LNCaP clone FGC (cell line): ENCODE data around the gene SPOCK3.
"Not testable (repeated sequence)": the region's sequence is repeated elsewhere in the genome, so short reads cannot be mapped to it uniquely, and the experiment has no call there.

Source experiments
- DNase-seq: peaks from one replicate; pipeline ENCODE4 v3.0.0-alpha.2; 2011; ENCODE audit warnings: low read depth
- H3K4me3 ChIP-seq: 2 replicates; pipeline ENCODE4 v1.5.1; 2011; ENCODE audit warnings: mild to moderate bottlenecking, low read depth, low read length, control low read depth
- CTCF ChIP-seq: IDR thresholded peaks from 2 replicates; pipeline ENCODE4 v1.5.1; 2012; ENCODE audit warnings: mild to moderate bottlenecking; ENCODE audit not compliant: control insufficient read depth, insufficient read depth; ENCODE audit errors: extremely low read depth

SPOCK3 gene

GRCh38 chr4:166896254-166896653 is 338.0 kb downstream of the SPOCK3 start:
- no peak for DNase-seq
- no peak overlapping the region for H3K4me3 ChIP-seq
- TF ChIP-seq CTCF: no peak

GRCh38 chr4:166895771-166896170 is 338.5 kb downstream of the SPOCK3 start:
- TF ChIP-seq CTCF: no peak
- no peak for DNase-seq
- H3K4me3 ChIP-seq: no peak overlapping the region

DNA sequence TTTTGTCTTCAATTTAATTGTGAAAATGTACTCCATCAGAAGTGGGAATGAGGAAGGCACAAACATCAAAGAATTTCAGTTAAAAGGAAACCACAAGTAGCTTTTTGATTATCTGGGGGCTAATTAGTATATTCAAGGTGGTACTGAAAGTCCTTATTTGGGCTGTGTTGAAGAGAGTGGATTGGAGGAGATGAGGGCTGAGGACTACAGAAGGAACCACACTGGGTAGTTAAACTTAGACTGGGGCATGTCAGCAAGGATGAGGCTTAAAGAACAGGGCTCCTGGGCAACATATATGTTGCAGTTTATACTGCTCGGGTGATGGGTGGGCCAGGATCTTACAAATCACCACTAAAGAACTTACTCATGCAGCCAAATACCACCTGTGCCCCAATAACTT is 346.8 kb downstream of the SPOCK3 start:
- no peak for TF ChIP-seq CTCF
- DNase-seq: no peak
- H3K4me3 ChIP-seq: no peak overlapping the region

DNA sequence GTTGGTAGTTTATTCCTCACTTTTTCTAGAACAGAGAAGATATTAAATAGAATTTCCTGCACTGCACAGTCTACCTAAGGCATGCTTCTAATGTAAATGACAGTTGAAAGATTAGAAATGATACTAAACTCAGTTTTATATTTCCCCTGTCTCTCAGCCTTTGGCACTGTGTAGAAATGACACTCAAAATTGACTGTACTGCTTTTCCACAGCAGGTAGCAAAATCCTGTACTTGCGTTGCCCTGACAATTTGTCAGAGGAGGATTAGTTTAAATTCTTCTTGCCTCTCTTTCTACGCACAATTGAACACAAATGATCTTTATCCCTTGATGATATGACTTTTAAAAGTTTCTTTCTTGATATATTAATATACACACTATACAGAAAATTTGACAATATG is 347.6 kb downstream of the SPOCK3 start:
- TF ChIP-seq CTCF: no peak
- no peak for DNase-seq
- no peak overlapping the region for H3K4me3 ChIP-seq

DNA sequence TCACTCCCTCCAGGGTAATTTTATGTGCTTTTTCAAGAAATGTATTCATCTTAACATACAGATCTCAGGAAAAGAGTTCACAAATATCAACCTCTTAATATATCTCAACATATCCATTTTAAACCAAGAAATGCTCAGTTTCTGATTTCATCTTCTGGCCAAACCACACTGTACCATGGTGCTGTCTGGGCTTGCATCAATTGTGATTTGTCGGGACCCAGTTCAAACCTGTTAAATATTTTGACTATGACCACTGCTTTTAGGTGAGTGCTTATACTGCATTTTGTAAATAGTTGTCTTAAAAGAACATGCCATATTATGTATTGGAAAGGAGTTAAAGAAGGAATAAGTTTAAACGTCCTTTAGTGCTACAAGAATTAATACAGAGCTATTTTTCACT is 352.1 kb downstream of the SPOCK3 start:
- H3K4me3 ChIP-seq: no peak overlapping the region
- no peak for TF ChIP-seq CTCF
- no peak for DNase-seq

DNA sequence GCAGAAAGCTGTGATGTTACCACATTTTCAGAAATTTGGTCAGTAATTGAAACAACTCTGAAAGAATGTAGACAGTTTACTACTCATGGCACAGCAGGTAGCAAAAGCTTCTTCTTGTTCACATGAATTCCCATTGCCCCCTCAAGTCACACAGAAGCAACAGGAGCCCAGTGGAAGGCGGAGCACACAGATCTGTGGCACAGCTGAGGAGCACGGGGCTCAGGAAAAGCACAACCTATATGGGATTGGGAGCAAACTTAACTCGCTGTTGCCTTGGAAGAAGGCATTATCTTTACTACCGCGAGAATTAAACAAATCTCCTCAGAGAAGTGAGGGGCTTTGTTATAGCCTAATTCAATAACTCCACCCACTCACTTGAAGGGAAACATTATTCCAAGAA is 358.5 kb downstream of the SPOCK3 start:
- H3K4me3 ChIP-seq: no peak overlapping the region
- DNase-seq: no peak
- TF ChIP-seq CTCF: no peak

GRCh38 chr4:166862032-166862431 is 372.3 kb downstream of the SPOCK3 start:
- H3K4me3 ChIP-seq: no peak overlapping the region
- no peak for TF ChIP-seq CTCF
- no peak for DNase-seq

GRCh38 chr4:166850398-166850797 is 383.9 kb downstream of the SPOCK3 start:
- not testable (repeated sequence) for H3K4me3 ChIP-seq, DNase-seq
